ENCODE results near the gene UBC. TPM values are rescaled to one million over a fixed set of nuclear protein-coding genes. Genes with fewer than 3 reads are reported as not detected.
A peak's percentile ranks its signal among the peaks of the same experiment; 100 is the strongest.

UBC gene
- total and polyA plus RNA-seq, 9 of the 15 experiments (the other 6 are each of a cell fraction or from before 2014, with no cell fraction given), result 533 to 1,153 (median 813) TPM

DNA sequence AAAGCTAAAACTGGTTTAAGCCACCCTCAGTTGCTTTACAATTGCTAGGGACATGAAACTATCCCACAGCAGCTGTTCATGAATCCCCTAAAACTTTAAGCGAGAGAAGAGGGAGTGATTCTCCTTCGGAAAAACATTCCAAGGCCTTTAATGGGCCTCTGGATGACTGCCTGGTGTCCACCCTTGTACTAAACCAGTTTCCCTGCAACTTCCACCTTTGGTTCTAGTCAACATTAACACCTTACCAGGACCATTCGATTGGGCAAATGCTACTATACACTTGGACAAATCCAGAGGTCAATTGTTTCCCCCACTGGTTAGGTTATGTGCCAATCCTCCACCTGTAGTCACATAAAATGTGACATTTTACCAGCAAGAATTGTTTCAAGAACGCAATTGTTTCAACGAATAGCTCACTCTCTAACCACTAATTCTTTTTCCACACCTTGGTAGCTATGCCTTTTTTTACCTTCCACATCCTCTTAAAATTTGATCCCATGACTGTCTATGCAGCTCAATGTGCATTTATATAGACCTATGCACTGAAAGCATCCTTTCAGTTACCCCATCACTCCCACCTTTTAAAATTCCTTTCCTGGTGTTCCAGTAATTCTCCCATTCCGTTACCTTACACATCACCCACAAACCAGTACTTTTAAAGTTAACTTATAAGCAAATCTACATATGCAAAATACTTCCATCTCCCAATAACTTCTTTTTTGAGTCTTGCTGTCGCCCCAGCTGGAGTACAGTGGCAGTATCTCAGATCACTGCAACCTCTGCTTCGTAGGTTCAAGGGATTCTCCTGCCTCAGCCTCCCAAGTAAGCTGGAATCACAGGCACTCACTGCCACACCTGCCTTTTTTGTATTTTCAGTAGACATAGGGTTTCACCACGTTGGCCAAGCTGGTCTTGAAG, 3.6 kb downstream of the UBC start:
- H3K9me1 ChIP-seq (ENCODE audit: control insufficient read depth, insufficient read depth, low read length), result peaks cover 7% of the 10 kb centered on the region
- DNase-seq (ENCODE audit: extremely low read depth in 1 of 4, low spot score in 3 of 4), result peak in 1 of 4 experiments; percentile 29
- peaks cover 50% of the 10 kb centered on the region for H3K79me2 ChIP-seq (ENCODE audit: control insufficient read depth, insufficient read depth, low read length)
- peak; percentile 26 for ATAC-seq
- 58% methylated on average over 9 of the region's 9 CpGs for WGBS (ENCODE audit: insufficient coverage, low coverage, missing lambda C conversion rate)
- intact Hi-C loops (cut with micrococcal nuclease) (no loop called here), in situ Hi-C loops (cut with MboI) (no loop called here)
- H3K27me3 ChIP-seq (ENCODE audit: control insufficient read depth in 2 of 2, insufficient read depth in 2 of 2, low read length in 2 of 2), result no peaks in the 10 kb centered on the region
- no peak overlapping the region for H3K4me3 ChIP-seq
- peak overlapping the region; percentile 35; the same call in 1 of the 2 replicates for H3K4me2 ChIP-seq (ENCODE audit: insufficient read depth, low read length)
- peaks cover 37% of the 10 kb centered on the region for H4K20me1 ChIP-seq (replicated peaks; ENCODE audit: control insufficient read depth, insufficient read depth, low read length)
- peak overlapping the region; percentile 12; the same call in 1 of the 3 replicates for H3K27ac ChIP-seq (ENCODE audit: extremely low read depth, low read depth, low read length)
- peaks cover 7 to 26% of the 10 kb centered on the region in 2 experiments; a peak in 4 of 5 replicates for H3K4me1 ChIP-seq (replicated peaks in 1 of 2; ENCODE audit: control insufficient read depth in 2 of 2, insufficient read depth in 2 of 2, low read length in 2 of 2)
- BruUV-seq (replicated peaks), result no TSS peak
- H2AFZ ChIP-seq (ENCODE audit: low read depth, low read length), result no peak overlapping the region
- CTCF ChIA-PET (ENCODE audit: low intra/inter-chr PET ratio), result no interaction called here
- POLR2A ChIA-PET, result interaction anchor here (0.5 to 8.2 kb wide), 35 partner anchors 10 to 1880 kb away, joined by 3 to 127 read pairs (median 4); no protein-coding TSS in a partner anchor
- no peaks in the 10 kb centered on the region for H3K9me3 ChIP-seq (replicated peaks; ENCODE audit: control insufficient read depth, insufficient read depth, low read depth, low read length)
- no peak for FAIRE-seq
- peaks cover 34% of the 10 kb centered on the region for H3K36me3 ChIP-seq (ENCODE audit: control insufficient read depth, insufficient read depth, low read length)
- H3K9ac ChIP-seq (ENCODE audit: insufficient read depth in 1 of 2, low read depth in 2 of 2, low read length in 2 of 2), result no peak overlapping the region
- TF ChIP-seq NR2F6 (CRISPR knock-in tag; IDR thresholded peaks at IDR 0.05) (peak; percentile 63; the same call in 1 of the 2 replicates), ZNF77 (CRISPR knock-in tag; IDR thresholded peaks at IDR 0.05) (peak; percentile 90; the same call in 1 of the 2 replicates), MCM2 (IDR thresholded peaks at IDR 0.05; ENCODE audit: low read depth) (no peak), ZNF354B (CRISPR knock-in tag; IDR thresholded peaks at IDR 0.05) (peak; percentile 54; the same call in 1 of the 2 replicates), NFATC3 (IDR thresholded peaks at IDR 0.05) (peak; percentile 84; the same call in 1 of the 2 replicates), GTF2A2 (tag; IDR thresholded peaks at IDR 0.05) (no peak), TBL1XR1 (IDR thresholded peaks at IDR 0.05; ENCODE audit: low read length in 2 of 2) (peak; percentile 24 to 38; a peak in 1 of 4 replicates), MBD2 (IDR thresholded peaks at IDR 0.05; ENCODE audit: borderline replicate concordance, low read depth) (0 out of 2 replicates have a peak, but pooled peaks have one; percentile 44), BCLAF1 (IDR thresholded peaks at IDR 0.05; ENCODE audit: borderline replicate concordance in 1 of 2, control insufficient read depth in 1 of 2, low read depth in 2 of 2, low read length in 1 of 2) (peak in 1 of 2 experiments; percentile 88; a peak in 2 of 4 replicates), HNRNPH1 (optimal IDR thresholded peaks at IDR 0.05; ENCODE audit: low read depth, low read length) (no peak), ZNF586 (CRISPR knock-in tag; conservative IDR thresholded peaks at IDR 0.05) (peak; percentile 90), ZFP1 (CRISPR knock-in tag; IDR thresholded peaks at IDR 0.05) (peak; percentile 79), HOXB6 (CRISPR knock-in tag; IDR thresholded peaks at IDR 0.05; ENCODE audit: borderline replicate concordance) (peak; percentile 89), OTX1 (CRISPR knock-in tag; IDR thresholded peaks at IDR 0.05) (peak; percentile 98), ZNF253 (CRISPR knock-in tag; conservative IDR thresholded peaks at IDR 0.05) (peak; percentile 95)

All from K562 (cell line).